GM18511 (cell line): ENCODE data around the gene OAT.
A peak's percentile ranks its signal among the peaks of the same experiment; 100 is the strongest.

Experiments used
- ATAC-seq: cut with Tn5 transposase; IDR thresholded peaks from one replicate; pipeline ENCODE4 v1.9.1; 2021; ENCODE audit warnings: mild to moderate bottlenecking, moderate library complexity; ENCODE audit not compliant: unreplicated experiment

The OAT gene

DNA sequence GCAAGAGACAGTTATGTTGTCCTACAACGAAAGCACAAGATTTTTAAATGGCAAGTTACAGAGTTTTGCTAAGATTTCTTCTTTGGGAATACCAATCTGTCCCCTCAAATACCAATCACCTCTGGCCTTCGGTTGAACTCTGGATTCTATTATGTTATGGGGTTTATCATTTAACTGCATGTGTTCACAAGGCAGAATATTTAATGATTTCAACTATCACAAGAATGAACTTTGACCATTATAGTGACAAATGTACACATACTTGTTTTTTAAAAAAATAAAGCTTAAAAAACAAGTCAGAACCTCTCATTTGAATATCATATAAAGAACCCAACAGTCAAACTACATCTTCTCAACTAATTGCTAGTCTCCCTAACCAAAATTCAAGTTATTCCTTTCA lies 11.3 kb downstream of the OAT start:
- ATAC-seq = no peak

DNA sequence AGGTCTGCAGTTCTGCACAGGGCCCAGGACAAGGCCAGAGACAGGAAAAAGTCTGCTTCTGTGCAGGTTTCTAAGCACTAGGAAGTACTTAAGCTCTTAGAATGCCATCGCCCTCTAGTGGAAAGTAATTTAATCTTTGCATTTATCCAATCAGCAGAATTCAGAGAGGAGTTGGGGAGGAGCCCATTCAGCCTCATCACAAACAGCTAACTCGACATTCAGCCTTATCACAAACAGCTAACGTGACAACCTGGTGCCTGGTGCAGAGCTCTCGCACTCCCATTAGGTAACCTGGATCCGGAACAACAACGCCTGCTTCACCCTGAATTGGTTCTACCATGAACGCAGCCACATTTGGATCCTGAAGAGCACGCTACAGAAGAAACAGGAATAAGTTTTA lies 15.2 kb downstream of the OAT start:
- peak; percentile 83 for ATAC-seq

GRCh38 chr10:124402273-124402672 lies 16.4 kb downstream of the OAT start:
- no peak for ATAC-seq

GRCh38 chr10:124401633-124402032 lies 17.1 kb downstream of the OAT start:
- no peak for ATAC-seq

GRCh38 chr10:124394583-124394982 lies 24.1 kb downstream of the OAT start:
- ATAC-seq = no peak

DNA sequence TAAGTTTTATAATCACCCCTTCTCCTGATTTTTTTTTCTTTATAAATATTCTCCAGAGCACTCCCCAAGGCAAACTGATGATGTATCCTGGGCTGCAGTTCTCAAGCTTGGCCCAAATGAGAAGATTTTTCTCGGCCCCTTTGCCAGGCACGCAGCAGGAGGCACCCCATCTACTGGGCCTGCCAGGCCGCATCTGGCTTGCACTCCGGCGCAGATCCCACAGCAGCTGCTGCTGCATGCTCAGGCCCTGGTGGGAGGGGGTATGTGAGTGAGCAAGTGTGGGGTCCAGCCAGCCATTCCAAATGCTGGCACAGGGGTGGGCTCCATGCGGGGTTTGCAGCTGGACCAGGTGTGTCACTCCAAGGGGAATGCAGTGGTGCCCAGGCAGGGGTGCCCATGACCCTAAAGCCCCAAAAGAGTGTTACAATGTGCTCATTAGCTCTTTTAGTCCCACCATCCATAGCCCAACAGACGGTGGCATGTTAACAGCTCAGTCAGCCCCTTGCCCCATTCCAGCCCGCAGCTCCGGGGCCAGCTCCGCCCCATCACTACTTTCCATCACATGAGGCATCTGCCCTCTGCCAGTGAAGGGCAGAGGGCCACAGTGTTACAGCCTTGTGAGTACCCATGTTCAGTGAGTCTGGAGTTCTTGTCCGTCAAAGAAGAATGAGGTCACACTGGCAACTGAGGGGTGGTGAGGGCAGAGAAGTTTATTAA lies 25.9 kb downstream of the OAT start:
- ATAC-seq = no peak

GRCh38 chr10:124390471-124391187 lies 28.1 kb downstream of the OAT start:
- ATAC-seq = no peak

DNA sequence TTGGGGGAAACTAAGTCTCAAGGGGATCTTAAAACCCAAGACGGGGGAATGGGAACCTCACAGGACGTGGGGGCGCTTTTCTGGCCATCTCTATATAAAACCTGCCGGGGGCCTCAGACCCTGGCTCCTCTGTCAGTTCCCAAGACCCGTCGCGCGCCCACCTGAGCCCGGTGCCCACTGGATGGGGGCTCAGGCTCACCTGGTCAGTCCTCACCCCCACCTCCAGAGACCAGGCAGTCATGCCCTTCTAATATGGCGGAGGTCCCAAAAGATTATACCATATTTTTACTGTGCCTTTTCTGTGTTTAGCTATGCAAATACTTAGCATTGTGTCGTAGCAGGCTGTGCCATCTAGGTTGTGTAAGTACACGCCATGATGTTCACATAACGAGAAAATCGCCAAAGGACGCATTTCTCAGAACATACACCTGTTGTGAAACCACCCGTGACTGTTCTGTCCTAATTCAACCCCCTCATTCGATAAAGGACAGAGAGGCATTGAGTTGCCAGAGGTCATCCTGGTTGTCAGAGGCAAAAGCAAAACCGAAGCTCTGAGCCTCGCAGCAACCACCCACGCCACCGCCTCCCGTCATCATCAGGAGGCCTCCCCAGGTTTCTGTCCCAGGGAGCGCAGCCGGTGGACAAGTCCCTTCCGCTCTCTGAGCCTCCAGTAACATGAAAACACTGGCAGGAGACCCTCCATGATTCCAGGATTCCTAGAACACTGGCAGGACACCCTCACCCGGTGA lies 28.9 kb downstream of the OAT start:
- no peak for ATAC-seq

DNA sequence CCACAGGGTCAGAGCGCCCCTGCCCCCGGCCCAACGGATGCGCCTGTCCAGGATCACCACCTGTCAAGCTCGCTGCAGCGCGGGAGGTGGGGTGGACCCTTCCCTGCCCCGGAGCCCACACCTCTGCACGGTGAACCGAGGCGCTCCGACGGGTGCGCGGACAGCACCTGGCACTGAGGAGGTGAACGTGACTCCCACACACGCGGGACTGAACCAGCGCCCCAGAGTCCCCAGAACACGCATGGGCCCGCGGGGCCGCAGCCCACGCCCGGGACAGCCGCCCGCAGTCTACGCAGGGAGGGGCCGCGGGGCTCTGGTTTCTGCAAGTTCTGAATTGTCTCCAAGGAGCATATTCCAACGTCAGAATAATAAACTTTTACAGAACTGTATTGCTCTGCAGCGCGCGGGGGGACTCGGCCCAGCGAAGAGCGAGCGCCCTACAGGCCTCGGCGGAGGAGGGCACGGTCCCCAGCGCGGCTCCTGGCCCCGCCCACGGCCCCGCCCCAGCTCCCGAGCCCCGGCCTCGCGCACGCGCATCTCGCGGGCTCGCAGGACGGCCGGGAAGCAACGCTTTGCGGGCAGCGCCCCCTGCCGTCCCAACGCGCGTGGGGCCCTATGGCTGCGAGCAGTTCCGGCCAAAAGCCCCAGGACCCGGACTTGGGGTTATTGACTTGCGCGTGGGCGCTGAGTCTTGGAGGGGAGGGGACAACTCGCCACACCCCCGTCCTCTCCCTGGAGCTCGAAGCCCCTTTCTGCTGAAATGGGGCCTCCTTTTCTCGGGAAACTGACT lies 29.7 kb downstream of the OAT start:
- peak; percentile 96 for ATAC-seq

- ATAC-seq = peak; percentile 4
Measured at GRCh38 chr10:124388476-124388822, 30.3 kb downstream of the OAT start.

GRCh38 chr10:124387078-124387874 lies 31.4 kb downstream of the OAT start:
- no peak for ATAC-seq

DNA sequence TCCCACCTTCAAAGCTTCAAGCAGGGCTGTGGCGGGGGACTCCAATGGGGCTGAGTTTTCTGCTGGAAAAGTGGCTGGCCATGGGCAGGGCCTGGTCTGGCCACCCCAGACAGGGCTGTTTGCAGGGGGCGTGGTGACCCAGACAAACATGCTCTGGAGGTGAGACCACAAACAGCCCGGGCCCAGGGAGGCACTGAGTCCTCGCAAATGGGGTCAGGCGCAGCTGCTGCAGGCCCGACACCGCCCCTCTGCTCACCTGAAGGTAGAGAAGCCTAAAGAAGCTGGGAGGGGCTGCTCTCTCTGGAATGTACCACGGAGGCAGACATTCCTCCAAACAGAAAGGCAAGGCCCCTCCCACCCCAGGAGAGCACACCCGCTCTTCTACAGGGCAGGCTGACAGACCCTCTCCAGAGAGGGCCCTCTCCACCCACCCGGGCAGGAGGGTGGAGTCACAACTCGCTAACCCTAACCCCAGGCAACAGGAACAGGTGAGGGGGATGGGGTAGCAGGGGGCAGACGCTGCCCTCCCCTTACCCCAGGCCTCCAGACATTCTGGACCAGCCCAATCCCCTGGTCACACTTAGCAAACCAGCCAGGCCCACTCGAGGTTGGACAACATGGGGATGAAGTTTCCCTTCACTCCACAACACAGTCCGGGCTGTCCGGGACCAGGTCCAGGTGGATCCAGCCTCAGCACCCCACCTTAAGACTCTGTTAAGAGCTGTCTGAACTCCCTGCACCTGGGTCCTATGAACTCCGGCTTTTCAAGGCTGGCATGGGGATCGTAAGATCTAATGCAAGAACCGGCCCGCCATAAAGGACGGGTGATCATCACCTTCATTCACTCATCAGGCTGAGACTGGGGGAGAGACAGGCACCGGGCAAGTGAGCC lies 32.3 kb downstream of the OAT start:
- ATAC-seq = no peak

DNA sequence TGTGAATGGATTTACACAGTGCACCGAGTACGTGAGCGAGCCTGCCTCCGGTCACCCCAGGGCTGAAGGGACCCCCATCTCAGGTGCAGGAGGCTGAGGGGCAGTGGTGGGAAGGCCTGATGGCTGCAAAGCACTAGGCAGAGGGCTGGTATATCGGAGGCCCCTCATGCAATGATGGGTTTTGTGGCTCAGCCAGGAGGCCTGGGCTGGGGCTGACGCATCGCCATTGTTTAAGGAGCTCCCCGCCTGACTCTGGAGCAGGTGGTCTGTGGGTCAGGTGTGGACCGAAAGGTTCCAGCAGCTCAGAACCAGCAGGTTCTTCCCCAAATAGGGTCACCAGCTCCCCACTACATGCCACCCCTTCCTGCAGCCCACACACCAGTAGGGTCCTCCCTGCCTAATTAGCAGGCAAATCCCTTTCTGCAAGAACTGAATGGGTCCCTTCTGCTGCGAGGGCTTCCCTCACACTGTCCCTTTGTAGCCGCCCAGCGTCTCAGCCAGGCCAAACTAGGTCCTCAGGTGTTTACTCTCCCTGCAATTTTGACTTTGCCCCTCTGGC lies 33.0 kb downstream of the OAT start:
- no peak for ATAC-seq

DNA sequence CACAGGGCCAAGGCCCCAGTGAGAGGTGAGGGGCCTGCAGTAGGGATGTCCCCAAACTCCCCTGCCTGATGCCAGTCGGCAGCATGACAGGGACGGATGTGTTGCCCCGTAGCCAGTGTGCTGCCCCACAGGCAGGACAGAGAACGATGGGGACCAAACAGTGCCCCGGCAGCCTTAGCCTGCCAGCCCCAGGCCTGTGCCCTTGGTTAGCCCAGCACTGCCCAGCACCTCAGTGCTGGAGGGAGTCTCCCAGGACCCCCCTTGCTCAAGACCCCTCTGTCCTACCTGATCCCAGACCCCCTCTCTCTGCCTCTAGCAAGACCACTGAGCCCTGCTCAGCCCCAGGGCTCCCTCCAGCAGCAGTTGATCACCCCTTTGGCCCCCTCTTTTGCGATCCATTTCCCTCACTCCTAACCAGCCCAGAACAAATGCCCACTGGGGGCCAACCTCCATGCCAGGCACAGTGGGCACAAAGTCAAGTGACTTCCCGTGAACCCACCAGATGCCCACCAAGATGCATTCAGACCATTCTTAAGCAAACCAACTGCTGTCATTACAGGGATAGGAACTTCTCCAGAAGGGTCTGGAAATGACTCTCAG lies 34.0 kb downstream of the OAT start:
- ATAC-seq = no peak

GRCh38 chr10:124384172-124384571 lies 34.6 kb downstream of the OAT start:
- ATAC-seq = no peak

DNA sequence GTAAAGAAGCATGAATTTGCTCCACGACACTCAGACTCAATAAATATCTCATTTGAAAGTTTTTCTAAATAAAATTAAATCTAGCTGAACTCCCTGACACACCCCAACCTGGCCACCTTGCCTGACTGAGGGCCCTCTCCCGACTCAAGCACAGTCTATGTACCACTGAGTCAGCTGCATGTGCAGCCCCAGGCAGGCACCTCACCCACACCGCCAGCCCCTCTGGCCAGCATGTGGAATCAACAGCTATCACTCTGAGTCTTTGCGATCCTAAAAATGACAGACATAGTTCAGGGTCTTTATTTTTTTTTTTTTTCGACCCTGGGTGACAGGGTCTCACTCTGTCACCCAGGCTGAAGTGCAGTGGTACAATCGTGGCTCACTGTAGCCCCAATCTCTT lies 35.2 kb downstream of the OAT start:
- ATAC-seq = no peak

DNA sequence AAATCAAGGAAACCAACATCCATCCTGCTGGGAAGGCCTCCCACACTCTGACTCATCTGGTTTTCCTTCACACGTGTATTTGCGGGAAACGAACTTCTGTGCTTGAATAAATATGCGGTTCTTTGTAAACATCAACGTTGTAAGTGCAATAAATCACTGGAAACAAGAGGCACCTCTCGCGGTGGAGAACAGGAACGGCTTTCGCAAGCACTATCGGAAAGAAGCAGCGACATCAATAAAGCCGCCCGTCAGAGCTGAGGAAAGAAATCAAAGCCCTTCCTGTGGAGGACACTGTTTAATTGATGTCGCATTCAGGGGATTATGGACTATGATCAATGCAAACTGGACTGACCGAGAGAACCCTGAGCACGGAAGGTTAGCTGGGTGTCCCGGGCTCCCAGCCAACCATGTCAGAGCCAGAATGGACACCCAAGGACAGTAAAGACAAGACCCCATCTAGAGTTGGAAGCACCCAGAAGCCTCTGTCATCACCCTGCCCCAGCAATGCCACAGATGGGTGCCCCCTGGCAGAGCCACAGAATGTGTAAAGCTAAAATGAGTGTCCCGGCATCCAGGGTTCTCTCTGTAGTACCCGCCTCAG lies 37.6 kb downstream of the OAT start:
- no peak for ATAC-seq

- no peak for ATAC-seq
Measured at GRCh38 chr10:124380256-124380995, 38.3 kb downstream of the OAT start.
